Measurements from ENCODE around the gene CPAMD8.

DNA sequence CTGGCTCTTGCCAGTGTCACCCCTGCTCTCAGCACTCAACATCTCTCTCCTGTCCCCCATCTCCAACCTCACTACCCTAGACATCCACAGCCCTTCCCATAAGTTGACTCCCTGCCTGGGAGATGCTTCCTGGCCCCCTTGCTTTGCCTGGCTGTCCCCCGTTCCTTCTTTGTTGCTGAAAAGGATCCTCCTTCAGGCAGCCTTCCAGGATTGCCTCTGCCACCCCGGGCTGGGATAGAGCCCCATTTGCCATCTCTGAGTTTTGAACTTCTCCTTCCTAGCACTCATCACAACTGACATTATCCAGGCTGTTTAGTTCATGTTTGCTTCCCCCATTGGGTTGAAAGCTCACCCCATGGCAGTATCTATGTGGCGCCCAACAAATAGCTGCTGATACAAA is 20.0 kb downstream of the CPAMD8 start:
- TF ChIP-seq, protein P1, sequence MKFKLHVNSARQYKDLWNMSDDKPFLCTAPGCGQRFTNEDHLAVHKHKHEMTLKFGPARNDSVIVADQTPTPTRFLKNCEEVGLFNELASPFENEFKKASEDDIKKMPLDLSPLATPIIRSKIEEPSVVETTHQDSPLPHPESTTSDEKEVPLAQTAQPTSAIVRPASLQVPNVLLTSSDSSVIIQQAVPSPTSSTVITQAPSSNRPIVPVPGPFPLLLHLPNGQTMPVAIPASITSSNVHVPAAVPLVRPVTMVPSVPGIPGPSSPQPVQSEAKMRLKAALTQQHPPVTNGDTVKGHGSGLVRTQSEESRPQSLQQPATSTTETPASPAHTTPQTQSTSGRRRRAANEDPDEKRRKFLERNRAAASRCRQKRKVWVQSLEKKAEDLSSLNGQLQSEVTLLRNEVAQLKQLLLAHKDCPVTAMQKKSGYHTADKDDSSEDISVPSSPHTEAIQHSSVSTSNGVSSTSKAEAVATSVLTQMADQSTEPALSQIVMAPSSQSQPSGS (IDR thresholded peaks at IDR 0.05; ENCODE audit: low read length) = no peak
- TF ChIP-seq FOXK2 (IDR thresholded peaks at IDR 0.05) (no peak), WRNIP1 (IDR thresholded peaks at IDR 0.05; ENCODE audit: borderline replicate concordance, low read depth, low read length) (no peak), STAT3 (IDR thresholded peaks at IDR 0.05; ENCODE audit: low read depth, low read length) (no peak), POLR2A (IDR thresholded peaks at IDR 0.05; ENCODE audit: low read depth, low read length) (no peak), NR2C2 (IDR thresholded peaks at IDR 0.05; ENCODE audit: borderline replicate concordance, control insufficient read depth, insufficient read length, low read depth) (no peak), NFIC (IDR thresholded peaks at IDR 0.05; ENCODE audit: low read depth, low read length) (no peak), FOS (IDR thresholded peaks at IDR 0.05; ENCODE audit: borderline replicate concordance, extremely low read depth, insufficient read length) (no peak), HDGF (IDR thresholded peaks at IDR 0.05) (no peak), RAD21 (IDR thresholded peaks at IDR 0.05; ENCODE audit: insufficient read depth, low read depth, low read length) (no peak)
- TF ChIP-seq, protein P2, sequence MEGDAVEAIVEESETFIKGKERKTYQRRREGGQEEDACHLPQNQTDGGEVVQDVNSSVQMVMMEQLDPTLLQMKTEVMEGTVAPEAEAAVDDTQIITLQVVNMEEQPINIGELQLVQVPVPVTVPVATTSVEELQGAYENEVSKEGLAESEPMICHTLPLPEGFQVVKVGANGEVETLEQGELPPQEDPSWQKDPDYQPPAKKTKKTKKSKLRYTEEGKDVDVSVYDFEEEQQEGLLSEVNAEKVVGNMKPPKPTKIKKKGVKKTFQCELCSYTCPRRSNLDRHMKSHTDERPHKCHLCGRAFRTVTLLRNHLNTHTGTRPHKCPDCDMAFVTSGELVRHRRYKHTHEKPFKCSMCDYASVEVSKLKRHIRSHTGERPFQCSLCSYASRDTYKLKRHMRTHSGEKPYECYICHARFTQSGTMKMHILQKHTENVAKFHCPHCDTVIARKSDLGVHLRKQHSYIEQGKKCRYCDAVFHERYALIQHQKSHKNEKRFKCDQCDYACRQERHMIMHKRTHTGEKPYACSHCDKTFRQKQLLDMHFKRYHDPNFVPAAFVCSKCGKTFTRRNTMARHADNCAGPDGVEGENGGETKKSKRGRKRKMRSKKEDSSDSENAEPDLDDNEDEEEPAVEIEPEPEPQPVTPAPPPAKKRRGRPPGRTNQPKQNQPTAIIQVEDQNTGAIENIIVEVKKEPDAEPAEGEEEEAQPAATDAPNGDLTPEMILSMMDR (IDR thresholded peaks at IDR 0.05 in 2 of 3, conservative IDR thresholded peaks at IDR 0.05 in 1 of 3; ENCODE audit: control insufficient read depth in 2 of 3, extremely low read depth in 1 of 3, insufficient read depth in 1 of 3, low read depth in 3 of 3, low read length in 3 of 3) = no peak
- TF ChIP-seq, protein P3, sequence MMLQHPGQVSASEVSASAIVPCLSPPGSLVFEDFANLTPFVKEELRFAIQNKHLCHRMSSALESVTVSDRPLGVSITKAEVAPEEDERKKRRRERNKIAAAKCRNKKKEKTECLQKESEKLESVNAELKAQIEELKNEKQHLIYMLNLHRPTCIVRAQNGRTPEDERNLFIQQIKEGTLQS (IDR thresholded peaks at IDR 0.05; ENCODE audit: borderline replicate concordance, extremely low read depth, low read depth, low read length) = no peak
- TF ChIP-seq, protein P4, sequence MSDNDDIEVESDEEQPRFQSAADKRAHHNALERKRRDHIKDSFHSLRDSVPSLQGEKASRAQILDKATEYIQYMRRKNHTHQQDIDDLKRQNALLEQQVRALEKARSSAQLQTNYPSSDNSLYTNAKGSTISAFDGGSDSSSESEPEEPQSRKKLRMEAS (IDR thresholded peaks at IDR 0.05; ENCODE audit: low read depth, low read length) = no peak
- TF ChIP-seq, protein P5, sequence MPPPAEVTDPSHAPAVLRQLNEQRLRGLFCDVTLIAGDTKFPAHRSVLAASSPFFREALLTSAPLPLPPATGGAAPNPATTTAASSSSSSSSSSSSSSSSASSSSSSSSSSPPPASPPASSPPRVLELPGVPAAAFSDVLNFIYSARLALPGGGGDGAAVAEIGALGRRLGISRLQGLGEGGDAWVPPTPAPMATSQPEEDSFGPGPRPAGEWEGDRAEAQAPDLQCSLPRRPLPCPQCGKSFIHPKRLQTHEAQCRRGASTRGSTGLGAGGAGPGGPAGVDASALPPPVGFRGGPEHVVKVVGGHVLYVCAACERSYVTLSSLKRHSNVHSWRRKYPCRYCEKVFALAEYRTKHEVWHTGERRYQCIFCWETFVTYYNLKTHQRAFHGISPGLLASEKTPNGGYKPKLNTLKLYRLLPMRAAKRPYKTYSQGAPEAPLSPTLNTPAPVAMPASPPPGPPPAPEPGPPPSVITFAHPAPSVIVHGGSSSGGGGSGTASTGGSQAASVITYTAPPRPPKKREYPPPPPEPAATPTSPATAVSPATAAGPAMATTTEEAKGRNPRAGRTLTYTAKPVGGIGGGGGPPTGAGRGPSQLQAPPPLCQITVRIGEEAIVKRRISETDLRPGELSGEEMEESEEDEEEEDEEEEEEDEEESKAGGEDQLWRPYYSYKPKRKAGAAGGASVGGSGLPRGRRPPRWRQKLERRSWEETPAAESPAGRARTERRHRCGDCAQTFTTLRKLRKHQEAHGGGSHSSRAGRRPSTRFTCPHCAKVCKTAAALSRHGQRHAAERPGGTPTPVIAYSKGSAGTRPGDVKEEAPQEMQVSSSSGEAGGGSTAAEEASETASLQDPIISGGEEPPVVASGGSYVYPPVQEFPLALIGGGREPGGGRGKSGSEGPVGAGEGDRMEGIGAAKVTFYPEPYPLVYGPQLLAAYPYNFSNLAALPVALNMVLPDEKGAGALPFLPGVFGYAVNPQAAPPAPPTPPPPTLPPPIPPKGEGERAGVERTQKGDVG (CRISPR knock-in tag; IDR thresholded peaks at IDR 0.05) = no peak

All from GM12878 (cell line).